AG20443 (cell line): ENCODE data around the gene ZSCAN5A.
"Not testable (repeated sequence)": the region's sequence is repeated elsewhere in the genome, so short reads cannot be mapped to it uniquely, and the experiment has no call there.

Experiments used
- DNase-seq: peaks from one replicate; pipeline ENCODE4 v3.0.0; 2012; ENCODE audit warnings: low spot score, mixed read lengths

The ZSCAN5A gene

DNA sequence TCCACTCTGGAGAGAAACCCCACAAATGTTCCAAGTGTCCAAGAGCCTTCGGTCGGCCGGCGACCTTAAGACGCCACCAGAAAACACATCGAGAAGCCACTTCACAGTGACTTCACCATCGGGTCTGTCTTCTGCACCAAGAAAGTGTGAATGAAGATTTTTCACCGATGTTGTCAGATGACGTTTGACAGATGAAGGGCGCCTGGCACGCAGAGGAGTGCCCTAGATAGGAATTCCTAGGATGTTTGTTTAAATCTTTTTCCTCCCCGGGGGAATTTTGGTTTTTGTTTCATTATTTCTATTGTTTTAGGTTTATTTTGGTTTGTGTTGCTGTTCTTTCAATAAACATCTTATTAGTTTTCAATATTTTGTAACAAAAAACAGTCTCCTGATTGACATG, 105.5 kb downstream of the ZSCAN5A start:
- DNase-seq = no peak

- DNase-seq = not testable (repeated sequence)
Observed at GRCh38 chr19:56207581-56207980, 107.1 kb downstream of the ZSCAN5A start.

DNA sequence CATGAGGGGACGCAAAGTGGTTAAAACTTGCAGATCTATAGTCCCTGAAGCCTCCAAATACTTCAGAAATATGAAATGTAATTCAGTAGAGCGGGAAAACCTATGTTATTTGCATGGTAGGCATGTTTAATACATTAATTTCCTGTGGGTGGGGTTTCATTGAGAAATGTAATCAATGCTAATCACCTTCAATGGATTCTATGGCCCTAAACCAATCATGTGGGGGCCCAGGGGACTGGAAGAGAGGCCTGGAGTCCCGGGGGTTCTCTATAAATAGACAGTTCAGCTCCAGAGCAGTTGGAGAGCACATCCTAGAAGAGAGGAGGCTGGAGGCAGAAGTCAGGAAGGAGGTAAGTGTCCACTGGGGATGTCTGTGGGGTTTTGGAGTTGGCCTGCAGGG, 112.7 kb downstream of the ZSCAN5A start, which contains the start of gene ZSCAN5C:
Gene ZSCAN5C (plus strand): TSS at position 301 of the 400 bp plus-strand sequence. CDS start 3,641 bp downstream, outside the sequence.
- no peak for DNase-seq

DNA sequence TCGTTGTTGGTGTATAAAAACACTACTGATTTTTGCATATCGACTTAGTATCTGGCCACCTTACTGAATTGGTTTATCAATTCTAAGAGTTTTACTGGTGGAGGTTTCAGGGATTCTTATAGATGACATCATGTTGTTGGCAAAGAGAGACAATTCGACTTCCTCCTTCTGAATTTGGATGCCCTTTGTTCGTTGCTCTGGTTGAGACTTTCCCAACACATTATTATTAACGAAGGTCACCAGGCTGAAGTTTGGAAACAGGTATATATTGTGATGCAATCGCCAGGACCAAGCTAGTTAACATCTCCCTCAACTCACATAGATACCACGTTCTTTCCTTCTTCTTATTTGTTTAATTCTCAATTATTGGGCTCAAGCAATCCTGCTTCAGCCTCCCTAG, 115.0 kb downstream of the ZSCAN5A start:
- DNase-seq = no peak

- not testable (repeated sequence) for DNase-seq
Observed at GRCh38 chr19:56197646-56198045, 117.0 kb downstream of the ZSCAN5A start, which contains the start of gene ZSCAN5B. TSS of gene ZSCAN5B (minus strand) at chr19:56197783. CDS start at chr19:56193052, 4,731 bp downstream.

DNA sequence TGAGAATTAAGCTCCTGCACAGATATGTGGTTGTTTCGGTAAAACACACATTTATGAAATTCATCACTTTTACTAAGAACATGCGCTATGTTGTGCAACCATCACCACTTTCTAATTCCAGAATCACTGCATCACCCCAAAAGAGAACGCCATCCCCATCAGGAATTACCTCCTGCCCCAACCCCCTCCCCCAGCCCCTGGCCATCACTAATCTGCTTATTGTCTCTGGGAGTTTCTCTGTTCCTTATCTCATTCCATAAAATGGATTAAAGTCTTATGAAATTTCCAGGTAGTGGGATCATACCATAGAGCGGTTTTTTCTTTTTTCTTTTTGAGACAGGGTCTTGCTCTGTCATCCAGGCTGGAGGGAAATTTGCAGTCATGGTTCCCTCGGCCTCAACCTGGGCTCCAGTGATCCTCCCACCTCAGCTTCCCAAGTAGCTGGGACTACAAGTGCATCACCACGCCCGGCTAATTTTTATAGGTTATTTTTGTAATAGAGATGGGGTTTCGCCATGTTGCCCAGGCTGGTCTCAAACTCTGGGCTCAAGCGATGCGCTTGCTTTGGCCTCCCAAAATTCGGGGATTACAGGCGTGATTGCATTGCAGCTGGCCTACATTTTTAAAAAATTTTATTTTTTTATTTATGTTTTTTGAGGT, 120.5 kb downstream of the ZSCAN5A start:
- DNase-seq = no peak

DNA sequence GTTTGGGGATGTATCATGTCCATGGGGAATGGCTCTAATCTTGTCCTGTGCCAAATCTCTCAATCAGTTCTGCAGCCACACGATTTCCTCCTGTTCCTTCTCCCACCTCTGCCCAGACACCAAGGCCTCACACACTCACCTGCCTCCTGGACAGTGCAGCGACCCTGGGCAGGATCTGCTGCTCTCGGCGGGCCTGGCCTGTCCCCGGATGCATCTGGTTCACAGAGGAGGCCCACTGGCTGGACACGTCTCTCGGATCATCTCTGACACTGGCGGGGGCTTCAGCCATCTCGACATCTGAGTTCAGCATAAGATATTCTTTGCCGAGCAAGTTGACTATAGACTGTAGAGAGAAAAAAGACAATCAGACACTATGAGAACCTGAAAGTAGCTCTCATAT, 122.9 kb downstream of the ZSCAN5A start:
- no peak for DNase-seq

DNA sequence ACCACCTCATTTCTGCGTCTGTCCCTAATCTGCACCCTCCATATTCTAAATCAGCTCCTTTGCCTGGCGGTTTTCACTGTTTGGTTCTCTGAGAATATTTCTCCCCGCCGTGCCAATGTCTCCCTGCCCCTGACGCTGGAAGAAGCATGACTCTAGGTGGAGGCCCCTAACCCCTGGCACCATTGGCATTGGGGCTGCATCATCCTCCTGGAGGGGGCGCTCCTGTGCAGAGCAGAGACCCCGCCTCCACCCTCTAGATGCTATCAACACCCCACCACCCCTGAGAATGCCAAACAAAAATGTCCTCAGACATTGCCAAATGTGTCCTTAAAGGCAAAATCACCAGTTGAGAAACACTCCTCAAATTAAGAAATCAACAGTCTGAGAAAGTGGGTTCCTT, 123.5 kb downstream of the ZSCAN5A start:
- DNase-seq = no peak

GRCh38 chr19:56189785-56190184, 124.9 kb downstream of the ZSCAN5A start:
- DNase-seq = no peak

- DNase-seq = no peak
Observed at GRCh38 chr19:56177564-56178243, 136.9 kb downstream of the ZSCAN5A start.

GRCh38 chr19:56176881-56177280, 137.8 kb downstream of the ZSCAN5A start:
- DNase-seq = no peak

- not testable (repeated sequence) for DNase-seq
Observed at GRCh38 chr19:56176310-56176709, 138.3 kb downstream of the ZSCAN5A start.

GRCh38 chr19:56175861-56176307, 138.8 kb downstream of the ZSCAN5A start, which contains the start of gene GALP:
TSS of gene GALP (plus strand) at chr19:56176008. CDS start at chr19:56177109, 1,101 bp downstream.
- DNase-seq = not testable (repeated sequence)

DNA sequence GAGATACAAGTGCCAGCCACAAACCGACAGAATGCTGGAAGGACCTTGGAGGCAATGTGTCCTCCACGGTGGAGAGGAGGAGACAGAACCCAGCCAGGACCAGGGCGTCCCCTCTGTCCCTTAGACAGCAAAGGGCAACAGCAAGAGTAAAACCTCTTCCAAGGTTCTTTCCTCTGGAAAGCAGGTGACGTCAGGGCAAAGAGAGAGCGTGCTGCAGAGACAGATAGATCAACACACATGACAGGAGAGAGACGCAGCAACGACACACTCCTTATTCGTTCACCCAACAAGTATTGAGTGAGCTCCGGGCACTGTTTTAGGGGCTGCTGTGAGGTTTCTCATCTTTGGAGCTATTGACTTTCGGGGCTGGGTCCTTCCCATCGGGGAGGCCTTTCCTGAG, 140.1 kb downstream of the ZSCAN5A start:
- no peak for DNase-seq

- no peak for DNase-seq
Observed at GRCh38 chr19:56174086-56174485, 140.6 kb downstream of the ZSCAN5A start.
